ENCODE results near the gene SEC16B.

DNA sequence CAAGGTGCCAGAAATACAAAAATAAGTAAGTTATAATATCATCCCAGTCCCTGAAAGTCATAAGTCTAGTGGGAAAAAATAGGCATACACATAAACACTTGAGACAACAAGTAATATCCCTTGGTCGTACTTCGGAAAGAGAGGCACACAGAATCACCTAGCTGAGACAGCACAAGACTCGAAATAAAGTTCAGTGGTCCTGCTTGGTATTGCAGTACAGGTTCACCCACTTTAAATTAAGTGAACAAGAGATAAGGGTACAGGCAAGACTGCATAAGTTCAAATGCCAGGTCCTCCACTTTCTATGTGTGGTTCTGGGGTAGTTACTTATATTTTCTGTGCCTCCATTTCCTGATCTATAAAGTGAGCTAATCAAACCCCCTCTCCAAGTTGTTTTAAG lies 47.6 kb downstream of the SEC16B start:
- TF ChIP-seq ZNF274 (IDR thresholded peaks at IDR 0.05; ENCODE audit: low read depth, low read length), result no peak
- no peak for TF ChIP-seq SUZ12 (IDR thresholded peaks at IDR 0.05; ENCODE audit: extremely low read depth, insufficient read depth, insufficient read length)
- TF ChIP-seq YY1 (IDR thresholded peaks at IDR 0.05; ENCODE audit: insufficient read depth, insufficient read length), result no peak
